Stimulated activated CD4-positive, alpha-beta T cell treated with anti-CD3 and anti-CD28 coated beads, TNF-alpha, amount 100 ng/mL, for 24 hours (primary cell): ENCODE measurements around the gene IGF2R.
"Not testable (repeated sequence)": the region's sequence is repeated elsewhere in the genome, so short reads cannot be mapped to it uniquely, and the experiment has no call there.

Source experiments
- DNase-seq, 3 experiments: peaks; one replicate each; pipeline ENCODE4 v3.0.0-alpha.2; 2020; ENCODE audit warnings: low read depth in 3 of 3

The IGF2R gene

DNA sequence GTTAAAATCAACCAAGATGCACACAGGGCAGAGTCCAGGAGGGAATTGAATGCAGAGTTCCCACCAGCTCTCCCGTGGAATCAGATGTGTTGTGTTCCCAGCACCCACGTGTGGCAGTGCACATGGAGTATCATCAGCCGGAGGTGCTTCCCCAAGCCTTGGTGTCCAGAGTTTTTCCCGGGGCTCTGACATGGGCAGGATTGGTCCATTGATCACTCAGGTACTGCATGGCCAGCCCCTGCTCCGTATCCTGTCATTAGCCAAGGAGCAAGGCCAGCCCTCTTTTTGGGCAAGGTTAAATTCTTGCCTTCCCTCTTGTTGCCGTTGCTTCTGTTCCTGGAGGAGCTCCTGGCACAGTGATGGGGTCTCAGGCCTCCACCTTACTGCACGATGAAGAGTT, 124.2 kb downstream of the IGF2R start:
- no peak for DNase-seq

DNA sequence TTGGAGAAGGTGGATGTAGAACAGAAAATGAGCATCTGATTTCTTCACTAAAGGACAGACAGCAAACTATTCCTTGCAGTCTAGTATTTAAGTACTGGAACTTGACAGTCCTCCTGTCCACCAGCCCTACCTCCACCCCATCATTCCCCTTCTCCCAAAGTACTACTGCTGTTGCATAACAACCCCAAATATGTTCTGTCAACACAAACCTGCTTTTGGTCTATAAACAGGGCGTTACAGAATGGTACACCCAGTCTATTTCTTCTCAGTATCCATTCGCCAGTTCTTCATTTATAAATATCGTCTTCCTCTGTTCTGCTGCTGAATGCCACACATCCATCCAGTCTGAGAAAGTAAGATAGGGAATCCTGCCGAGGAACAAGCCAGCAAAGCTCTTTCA, 125.1 kb downstream of the IGF2R start:
- no peak for DNase-seq

DNA sequence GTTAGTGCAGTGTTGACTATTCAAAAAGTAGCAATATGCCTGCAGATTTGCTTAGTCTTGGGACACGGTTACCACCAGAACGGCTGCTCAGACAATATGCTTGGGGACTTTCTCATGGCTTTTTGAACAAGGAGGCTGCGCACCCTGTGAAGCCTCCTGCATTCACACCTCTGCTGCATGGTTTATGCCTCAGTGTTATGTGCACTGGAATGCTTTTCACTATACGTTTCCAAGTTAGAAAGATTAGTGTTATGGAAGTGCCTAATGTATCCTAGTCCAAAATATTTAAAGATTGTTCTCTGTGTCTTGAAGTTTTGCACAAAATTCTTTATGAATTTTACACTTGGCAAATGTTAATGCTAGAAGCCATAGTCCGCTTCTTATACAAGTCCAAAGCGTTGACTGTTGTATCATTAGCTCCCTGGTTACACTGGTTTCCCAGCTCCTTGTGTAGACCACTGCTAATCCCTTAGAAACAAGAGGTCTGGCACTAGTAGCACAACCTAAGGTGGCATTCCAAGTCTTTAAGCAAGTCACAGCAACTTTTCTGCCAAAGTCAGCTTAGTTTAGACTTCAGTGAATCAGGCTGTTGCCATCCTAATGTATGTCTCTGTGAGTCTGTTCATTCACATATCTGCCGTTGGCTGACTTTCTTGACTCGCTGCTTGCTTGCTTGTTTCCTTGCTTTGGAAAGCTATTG, 126.4 kb downstream of the IGF2R start:
- no peak for DNase-seq

DNA sequence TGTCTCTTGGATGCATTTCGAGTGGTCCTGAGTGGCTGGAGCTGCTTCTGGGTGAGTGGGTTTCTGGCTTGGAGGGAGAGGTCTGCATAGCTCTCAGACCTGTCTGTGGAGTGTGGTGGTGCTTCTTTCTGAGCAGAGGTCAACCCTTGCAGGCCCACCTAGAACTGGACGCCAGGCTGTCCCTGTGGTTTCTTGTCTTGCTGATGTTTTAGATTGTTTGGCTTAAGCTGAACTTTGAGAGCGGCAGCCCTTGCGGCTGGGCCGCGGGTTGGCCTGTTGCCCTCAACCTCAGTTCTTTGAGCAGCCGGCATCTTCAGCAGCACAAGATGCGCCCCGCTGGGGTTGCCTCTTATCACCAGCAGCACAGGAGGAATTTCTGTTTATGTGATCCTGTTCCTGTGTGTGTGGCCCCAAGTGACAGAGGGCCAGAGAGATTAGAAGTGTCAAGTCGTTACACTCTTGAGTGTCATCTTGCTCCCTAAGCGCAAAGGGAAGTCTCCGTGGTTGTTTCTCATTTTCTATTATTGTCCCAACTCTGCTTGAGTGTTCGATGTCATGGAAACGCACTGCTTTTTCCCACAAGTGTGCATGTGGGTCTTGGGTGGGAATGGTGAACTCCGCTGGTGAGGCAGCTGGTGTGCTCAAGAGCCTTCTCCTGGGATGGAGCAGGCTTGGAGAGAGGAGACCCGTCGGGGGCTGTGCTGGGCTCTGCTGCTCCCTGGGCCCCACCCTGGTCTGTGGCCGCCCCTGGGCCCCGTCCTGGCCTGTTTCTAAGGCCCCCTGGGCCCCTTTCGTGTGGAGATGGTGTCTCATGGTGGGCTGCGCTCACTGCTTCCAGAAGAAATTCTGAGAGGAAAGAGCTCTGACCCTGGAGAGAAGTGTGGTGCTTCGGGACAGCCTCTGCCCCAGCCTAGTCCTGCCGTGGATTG, 132.7 kb downstream of the IGF2R start:
- DNase-seq, result no peak

DNA sequence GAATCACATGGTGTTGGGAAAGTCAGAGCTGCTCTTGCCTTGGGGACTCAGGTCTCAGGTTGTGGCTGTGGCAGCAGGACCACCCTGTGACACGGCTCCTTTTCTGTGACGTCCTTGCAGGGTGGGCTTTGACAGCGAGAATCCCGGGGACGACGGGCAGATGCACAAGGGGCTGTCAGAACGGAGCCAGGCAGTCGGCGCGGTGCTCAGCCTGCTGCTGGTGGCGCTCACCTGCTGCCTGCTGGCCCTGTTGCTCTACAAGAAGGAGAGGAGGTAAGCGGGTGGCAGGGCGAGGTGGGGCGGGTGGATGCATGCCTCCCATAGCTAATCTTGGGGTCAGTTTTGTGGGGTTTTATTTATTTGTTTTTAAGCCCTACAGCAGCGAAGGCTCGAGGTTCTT, 133.5 kb downstream of the IGF2R start:
- no peak for DNase-seq

DNA sequence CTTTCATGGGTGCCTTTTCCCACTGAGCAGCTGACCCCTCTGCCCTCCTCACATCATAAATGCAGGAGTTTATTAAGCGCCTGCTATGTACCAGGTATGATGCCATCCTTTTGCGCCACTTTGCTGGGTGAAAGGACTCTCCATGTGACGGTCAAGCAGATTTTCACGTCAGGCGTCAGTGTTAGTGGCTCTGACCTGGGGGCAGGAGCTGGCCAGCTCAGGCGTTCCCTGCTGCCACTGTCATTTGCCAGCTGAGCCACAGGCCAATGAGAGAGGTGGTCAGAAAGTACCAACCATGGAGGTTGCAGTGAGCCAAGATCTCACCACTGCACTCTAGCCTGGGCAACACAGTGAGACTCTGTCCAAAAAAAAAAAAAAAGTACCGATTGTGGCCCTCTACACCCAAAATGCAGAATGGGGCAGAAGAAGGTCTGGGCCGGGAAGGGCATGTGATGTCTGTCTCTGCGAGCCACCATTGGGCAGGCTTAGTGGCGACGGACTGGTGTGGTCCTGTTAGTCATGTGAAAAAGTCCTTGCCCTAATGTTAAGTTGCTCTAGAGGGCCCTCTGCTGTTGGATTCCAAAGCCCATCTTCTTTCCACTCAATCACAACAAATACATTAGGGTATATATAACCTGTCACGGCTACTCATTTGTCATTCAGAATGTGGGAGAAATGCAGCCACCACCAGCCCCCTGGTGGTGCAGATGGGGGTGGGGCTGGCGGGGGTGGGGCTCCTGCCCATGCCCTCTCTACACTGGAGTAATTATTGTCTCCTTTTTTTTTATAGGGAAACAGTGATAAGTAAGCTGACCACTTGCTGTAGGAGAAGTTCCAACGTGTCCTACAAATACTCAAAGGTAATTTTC, 134.3 kb downstream of the IGF2R start:
- no peak for DNase-seq

DNA sequence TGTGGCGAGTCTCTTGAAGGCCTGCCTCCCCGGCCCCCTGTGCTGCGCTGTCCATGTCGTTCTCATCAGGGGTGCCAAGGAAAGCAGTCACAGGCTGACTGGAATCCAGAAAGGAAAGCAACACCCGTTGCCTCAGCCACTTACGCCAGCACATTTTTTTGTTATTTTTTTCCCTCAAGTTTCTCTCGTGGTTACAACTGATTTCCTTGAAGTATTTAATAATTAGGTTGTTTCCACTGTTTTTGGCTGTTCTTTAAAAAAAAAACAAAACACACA, 134.9 kb downstream of the IGF2R start:
- no peak for DNase-seq

DNA sequence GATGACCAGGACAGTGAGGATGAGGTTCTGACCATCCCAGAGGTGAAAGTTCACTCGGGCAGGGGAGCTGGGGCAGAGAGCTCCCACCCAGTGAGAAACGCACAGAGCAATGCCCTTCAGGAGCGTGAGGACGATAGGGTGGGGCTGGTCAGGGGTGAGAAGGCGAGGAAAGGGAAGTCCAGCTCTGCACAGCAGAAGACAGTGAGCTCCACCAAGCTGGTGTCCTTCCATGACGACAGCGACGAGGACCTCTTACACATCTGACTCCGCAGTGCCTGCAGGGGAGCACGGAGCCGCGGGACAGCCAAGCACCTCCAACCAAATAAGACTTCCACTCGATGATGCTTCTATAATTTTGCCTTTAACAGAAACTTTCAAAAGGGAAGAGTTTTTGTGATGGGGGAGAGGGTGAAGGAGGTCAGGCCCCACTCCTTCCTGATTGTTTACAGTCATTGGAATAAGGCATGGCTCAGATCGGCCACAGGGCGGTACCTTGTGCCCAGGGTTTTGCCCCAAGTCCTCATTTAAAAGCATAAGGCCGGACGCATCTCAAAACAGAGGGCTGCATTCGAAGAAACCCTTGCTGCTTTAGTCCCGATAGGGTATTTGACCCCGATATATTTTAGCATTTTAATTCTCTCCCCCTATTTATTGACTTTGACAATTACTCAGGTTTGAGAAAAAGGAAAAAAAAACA, 136.1 kb downstream of the IGF2R start:
- DNase-seq, result no peak

DNA sequence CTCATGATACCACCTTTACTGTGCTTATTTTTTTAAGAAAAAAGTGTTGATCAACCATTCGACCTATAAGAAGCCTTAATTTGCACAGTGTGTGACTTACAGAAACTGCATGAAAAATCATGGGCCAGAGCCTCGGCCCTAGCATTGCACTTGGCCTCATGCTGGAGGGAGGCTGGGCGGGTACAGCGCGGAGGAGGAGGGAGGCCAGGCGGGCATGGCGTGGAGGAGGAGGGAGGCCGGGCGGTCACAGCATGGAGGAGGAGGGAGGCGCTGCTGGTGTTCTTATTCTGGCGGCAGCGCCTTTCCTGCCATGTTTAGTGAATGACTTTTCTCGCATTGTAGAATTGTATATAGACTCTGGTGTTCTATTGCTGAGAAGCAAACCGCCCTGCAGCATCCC, 137.1 kb downstream of the IGF2R start:
- no peak for DNase-seq

DNA sequence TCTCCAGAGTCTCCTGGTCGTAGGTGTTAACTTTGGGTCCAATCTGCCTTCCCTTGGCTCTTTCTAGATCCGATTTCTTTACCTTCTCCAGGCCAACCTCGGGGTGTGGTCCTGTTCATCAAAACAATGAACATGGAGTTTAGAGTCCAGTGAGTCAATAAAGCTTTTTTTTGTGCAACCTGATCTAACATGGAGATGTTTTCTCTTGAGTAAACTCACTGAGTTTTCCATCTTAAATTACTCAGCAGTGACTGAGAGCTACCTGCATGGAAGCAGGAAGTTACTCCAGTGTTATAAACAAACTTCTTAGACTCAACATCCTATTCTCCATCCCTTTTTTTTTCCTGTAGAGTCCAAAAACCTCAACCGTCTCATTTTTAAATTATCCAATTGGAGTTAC, 137.8 kb downstream of the IGF2R start:
- no peak for DNase-seq

DNA sequence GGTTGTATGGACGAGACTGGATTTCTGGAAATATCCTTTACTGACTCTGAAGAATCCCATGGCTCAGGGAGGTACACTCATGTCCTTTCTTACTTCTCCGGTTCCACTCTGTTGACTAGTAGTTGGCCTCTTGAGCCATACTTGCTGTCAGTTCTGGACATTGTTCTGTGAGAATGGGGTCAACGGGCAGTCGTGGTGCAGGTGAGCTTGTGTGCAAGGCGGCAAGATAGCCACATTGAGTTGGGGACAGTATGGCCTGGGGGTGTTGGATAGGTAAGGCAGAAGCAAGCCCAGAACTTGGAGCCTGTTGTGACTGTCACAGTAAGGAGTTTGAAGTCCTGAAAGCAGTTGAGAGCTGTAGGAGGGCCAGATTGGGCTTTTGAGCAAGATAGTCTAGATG, 139.2 kb downstream of the IGF2R start:
- no peak for DNase-seq

DNA sequence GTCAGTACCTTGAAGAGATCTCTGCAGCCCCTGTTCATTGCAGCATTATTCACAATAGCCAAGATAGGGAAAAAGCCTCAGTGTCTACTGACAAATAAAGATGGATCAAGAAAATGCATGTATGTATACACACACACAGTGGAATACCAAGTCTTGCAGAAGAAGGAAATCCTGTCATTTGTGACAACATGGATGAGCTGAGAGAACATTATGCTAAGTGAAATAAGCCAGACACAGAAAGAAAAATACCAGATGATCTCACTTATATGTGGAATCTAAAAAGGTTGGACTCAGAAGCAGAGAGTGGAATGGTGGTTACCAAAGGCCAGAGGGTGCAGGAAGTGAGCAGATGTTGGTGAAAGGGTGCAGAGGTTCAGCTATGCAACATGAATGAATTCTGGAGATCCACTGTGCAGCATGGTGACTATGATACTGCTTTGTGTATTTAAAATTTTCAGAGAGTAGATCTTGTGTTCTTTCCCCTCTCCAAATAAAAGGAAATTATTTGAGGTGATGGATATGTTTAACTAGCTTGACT, 141.8 kb downstream of the IGF2R start:
- no peak for DNase-seq

DNA sequence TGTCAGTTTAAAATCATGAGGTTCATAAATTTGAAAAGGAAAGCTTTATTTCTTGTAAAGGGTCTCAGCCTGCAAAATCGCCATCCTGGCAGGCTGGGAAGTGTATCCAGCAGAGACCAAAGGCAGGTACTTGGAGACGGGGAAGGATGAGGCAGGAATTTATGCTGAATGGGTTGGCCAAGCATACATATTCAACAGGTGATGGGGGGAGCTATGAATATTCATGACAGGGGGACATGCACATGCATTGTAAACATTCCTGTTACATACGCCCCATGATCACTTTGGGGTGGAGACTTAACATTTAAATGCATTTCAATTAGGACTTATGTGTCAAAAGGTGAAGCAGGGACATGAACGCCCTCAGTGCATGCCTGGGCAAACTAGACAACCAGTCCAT, 142.9 kb downstream of the IGF2R start:
- no peak for DNase-seq

DNA sequence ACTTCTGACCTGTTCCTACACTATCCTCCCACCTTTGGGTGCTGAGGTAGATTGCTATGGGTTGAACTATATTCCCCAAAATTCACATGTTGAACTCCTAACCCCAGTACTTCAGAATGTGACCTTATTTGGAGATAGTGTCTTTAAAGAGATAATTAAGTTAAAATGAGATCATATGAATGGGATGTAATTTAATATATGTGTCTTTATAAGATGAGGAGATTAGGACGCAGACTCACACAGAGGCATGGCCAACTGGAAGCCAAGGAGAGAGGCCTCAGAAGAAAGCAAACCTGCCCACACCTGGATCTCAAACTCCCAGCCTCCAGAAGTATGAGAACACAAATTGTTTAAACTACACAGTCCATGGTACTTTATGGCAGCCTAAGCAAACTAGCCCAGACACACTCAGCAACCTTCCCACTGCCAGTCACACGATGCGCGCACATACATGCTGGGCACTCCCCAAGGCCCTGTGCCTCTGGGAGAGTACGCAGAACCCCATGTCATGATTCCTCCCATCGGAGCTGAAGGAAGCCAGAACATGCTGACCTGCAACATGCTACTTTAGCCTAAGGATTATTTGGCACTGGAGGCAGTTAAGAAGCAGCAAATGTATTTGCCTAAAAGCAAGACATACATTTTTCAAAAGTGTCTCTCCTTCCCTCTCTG, 143.9 kb downstream of the IGF2R start:
- DNase-seq, result no peak

DNA sequence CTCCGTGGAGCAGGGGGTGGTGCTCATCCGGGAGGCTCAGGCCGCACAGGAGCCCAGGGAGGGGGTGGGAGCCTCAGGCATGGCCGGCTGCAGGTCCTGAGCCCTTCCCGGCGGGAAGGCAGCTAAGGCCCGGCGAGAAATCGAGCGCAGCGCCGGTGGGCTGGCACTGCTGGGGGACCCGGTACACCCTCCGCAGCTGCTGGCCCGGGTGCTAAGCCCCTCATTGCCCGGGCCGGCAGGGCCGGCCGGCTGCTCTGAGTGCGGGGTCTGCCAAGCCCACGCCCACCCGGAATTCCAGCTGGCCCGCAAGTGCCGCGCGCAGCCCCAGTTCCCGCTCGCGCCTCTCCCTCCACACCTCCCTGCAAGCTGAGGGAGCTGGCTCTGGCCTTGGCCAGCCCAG, 145.7 kb downstream of the IGF2R start:
- DNase-seq, result not testable (repeated sequence)

DNA sequence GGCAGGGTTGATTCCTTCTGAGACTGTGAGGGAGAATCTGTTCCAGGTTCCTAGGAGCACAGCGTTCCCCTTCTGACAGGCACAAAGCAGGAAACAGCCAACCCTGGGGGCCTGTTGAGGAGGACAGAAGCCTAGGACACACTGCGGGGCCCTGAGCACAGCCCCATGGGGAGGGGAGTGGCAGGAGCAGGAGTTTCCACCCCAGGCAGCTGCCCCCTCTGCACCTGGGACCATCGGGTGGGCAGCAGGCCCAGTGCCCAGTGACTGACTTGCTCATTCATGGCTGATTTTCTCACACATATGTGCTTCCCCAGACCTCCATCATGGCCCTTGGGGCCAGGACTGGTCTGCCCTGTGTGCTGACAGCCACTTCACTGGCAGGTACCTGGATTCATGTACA, 146.5 kb downstream of the IGF2R start:
- DNase-seq, result no peak

DNA sequence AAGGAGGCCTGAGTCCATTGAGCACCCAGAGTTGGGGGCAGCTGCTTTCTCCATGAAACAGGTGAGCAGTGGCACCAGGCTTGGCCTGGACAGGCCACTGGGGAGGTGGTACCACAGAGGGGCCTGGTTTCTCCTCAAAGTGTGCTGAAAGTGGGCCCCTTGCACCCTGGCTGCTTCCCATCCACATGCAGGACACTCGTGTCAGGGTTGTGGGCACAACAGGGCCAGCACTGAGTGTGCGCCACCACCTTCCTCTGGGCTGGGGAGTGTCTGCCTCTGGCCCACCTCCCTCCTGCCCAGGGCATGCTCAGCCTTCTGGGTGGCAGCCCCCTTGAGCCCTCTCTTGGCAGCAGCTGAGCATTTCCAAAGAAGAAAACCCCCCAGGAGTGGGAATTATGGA, 147.5 kb downstream of the IGF2R start:
- no peak for DNase-seq

DNA sequence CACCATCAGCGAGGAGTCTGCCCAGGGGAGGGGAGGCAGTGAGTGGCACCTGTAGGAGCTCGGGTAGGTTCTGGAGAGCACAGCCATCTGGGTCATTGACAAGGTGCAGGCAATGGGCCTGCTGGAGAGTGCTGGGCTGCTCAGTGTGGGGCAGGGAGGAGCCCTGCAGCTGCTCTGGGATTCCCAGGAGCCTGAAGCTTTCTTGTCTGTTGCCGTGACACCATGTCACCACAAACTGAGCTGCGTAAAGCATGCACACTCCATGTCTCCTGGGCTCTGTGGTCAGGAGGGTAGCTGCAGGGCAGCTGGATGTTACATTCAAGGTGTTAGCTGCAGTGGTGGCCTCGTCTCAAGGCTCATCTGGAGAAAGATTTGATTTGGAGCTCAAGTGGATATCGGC, 148.3 kb downstream of the IGF2R start:
- DNase-seq, result no peak

DNA sequence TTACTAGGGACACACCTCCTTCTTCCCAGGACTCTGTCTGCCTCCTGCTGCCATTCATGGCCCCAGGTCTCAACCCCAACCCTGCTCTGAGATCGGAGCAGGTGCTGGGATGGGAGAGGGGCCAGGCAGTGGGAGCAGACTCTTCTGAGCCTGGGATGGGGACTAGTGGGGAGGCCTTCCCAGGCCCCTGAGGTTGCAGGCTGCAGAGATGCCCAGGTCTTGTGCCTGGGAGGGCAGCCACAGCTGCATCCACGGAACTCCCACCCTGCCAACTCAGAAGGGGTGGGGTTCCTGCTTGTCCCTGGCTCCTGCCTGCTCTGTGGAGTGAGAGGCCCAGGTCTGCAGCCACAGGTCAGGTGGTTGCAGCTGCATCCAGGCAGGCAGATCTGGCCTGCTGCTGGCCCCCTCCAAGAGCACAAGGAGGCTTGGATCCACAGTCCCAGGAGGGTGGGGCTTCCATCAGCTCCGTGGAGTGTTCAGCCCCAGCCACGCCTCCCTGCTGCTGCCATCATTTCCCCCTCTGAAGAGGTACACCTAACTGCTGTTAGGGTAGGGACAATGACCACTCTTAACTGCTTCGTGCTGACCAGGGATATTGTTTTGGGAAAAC, 149.8 kb downstream of the IGF2R start:
- no peak for DNase-seq

DNA sequence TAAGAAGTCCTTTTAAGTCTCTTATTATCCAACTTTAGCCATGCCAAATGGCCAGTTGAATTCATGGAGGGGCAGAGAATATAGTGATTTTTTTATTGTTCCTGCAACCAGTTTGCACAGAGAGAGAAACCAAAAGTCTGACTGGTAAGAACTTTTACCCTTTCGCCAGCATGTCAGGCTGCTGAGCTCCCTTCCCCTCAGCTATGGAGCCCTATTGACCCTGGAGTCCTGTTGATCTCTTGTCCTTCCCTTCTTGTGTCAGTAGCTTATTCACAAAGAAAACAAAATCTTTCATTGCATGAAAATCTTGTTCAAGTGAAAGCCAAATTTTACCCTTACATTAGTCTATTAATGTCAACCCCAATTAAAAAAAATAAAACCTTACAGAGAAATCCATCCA, 151.2 kb downstream of the IGF2R start:
- DNase-seq, result no peak

DNA sequence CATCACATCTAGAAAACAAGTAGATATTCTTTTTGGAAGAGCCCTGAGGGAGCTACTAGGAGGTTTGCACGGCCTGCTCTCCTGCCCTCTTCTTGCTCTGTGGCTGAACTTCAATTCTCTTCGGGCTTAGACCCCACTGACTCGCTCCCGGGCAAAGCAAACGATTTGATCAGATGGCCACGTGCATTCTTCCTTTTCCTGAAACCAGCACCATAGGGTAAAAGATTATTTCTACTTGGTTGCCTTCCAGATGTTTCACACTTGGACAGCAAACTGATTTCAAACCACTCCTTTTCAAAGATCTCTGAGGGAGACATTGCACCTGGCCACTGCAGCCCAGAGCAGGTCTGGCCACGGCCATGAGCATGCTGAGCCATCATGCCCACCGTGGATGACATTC, 152.7 kb downstream of the IGF2R start, which contains the start of gene SLC22A1:
Gene SLC22A1 (plus strand): TSS at position 258 of the 400 bp plus-strand sequence. CDS start 121 bp downstream, at position 379.
- DNase-seq, result no peak
